Raji (cell line): ENCODE data around the gene NPRL2.

Source experiments
- POLR2A ChIP-seq: IDR thresholded peaks from 2 replicates; pipeline ENCODE4 v1.6.1; 2011; ENCODE audit warnings: low read depth, low read length, control low read depth; ENCODE audit not compliant: insufficient read depth

Gene NPRL2

DNA sequence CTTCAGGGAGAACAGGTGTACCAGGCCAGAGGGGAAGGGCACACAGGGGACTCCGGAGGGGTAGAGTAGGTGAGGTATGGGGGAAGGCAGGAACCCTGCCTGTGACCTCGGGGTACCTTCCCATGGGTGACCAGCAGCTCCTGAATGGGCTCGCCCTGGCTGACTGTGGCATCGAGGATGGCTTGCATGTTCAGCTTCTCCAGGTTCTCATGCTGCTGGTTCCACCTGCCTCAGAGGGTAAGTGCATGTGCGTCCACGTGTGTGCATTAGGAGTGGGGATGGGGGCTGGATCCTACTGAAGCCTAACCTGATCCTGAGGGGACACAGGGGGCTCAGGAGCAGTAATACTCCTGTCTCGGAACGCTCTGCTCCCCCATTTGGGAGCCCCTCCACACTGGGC, 5.6 kb downstream of the NPRL2 start:
- TF ChIP-seq POLR2A, result no peak

DNA sequence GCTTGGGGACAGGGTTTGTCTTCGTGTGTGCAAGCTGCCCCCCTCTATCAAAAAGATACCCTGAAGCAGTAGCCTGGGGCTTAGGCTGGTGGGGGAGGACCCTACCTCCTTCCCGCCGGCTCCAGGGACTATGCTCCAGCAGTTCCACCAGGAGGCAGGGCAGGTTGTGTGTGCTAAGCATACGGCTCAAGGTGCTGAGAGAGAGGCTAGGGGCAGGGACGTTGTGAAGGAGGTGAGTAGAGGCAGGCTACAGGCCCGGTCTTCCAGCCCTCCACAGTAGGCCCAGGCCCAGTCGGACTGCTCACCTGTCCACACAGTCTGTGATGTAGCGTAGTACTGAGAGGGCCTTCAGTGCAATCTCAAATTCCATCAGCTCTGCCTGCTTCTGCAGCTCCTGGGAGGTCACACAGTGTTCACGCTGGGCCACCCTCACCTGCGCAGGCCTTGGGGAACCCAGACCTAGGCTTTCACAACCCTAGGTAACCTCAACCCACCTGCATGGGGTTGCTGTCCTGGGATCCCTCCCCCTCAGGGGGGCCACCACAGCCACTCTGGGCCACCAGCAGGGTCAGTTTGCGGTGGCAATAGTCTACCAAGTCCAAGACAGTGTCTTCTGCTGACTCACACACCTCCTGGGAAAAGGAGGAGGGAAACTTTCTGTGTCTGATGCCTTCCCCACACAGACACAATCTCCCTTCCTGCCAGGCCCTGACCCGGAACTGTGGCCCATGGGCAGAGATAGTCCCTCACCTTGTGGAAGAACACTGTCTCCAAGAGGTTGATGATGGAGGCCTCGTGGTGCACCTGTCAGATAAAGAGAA, 7.6 kb downstream of the NPRL2 start:
- TF ChIP-seq POLR2A, result no peak

DNA sequence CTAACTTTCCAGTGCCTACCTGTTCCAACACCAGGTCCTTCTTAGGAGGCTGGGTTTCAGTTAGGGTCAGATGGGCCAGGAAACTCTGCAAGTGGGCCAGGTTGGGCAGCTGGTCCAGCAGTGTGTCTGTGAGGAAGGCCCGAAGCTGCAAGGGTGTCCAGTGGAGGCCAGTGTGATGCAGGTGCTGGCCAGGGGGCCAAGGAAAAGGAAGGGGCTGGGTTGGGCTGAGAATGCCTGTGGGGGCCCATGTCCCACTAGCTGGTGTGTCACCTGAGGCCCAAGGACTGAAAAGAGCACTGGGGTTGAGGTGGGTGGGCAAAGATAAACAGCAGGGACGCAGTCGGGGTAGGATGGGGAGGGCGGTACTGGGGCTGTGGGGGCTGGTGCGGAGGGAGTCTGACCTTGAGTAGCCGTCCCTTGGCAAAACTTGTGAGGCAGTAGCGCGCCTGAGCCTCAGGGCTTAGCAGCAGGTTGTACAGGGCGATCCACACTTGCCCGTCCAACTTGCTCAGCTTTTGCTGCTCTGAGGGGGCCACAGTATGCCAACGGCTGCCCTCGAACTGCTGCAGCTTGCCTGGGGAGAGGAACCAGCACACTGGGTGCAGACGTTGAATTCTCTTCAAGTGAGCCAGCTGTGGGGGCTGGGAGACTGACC, 8.5 kb downstream of the NPRL2 start:
- no peak for TF ChIP-seq POLR2A

DNA sequence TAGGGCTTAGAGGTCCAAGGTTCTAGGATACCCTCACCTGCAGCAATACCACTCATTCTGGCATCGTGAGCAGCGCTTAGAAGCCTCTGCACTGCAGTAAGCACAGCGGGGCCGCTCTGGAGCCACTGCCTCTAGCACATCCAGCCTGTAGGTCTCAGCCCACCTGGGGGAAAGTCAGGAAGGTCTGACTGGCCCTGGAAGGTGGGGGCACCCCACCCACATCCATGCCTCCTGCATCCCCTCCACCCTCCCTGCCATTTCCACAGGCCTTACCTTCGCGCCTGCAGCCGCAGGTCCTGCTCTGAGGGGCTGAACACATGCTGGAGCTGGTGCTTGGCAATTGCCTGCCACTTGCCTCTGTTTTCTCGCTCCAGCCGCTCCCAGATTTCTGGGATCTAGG, 9.0 kb downstream of the NPRL2 start:
- no peak for TF ChIP-seq POLR2A

DNA sequence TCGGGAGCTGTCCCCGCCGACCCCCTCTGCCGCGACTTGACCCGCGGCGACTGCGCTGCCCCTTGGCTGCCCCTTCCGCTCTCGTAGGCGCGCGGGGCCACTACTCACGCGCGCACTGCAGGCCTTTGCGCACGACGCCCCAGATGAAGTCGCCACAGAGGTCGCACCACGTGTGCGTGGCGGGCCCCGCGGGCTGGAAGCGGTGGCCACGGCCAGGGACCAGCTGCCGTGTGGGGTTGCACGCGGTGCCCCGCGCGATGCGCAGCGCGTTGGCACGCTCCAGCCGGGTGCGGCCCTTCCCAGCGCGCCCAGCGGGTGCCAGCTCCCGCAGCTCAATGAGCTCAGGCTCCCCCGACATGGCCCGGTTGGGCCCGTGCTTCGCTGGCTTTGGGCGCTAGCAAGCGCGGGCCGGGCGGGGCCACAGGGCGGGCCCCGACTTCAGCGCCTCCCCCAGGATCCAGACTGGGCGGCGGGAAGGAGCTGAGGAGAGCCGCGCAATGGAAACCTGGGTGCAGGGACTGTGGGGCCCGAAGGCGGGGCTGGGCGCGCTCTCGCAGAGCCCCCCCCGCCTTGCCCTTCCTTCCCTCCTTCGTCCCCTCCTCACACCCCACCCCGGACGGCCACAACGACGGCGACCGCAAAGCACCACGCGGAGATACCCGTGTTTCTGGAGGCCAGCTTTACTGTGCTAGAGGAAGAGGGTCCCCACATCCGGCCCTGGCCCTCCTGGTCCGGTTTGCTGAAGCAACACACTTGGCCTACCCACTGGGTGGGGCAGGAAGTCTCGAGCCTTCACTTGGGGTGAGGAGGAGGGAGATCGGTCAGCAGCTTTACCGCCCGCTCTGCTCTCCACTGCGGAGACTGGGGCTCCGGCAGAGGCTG, 9.9 kb downstream of the NPRL2 start, which contains the start of gene RASSF1:
TSS of gene RASSF1 (minus strand) at position 389 of the 882 bp plus-strand sequence. CDS start at position 358, 31 bp downstream.
- 0 out of 2 replicates have a peak, but pooled peaks have one; percentile 27 for TF ChIP-seq POLR2A

DNA sequence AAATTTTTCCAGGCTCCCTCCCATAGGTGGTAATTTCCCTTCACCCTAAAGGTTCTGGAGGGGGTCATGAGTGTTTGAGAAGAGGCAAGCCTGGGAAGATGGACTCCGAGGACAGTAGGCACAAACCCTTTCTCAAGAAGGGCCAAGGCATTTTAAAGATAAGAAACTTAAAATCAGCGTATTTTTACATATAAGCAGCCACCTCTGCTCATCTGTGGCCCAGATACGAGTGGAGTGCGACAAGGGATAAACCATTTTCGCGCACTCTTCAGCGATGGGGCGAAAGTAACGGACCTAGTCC, 10.5 kb downstream of the NPRL2 start:
- TF ChIP-seq POLR2A, result no peak

DNA sequence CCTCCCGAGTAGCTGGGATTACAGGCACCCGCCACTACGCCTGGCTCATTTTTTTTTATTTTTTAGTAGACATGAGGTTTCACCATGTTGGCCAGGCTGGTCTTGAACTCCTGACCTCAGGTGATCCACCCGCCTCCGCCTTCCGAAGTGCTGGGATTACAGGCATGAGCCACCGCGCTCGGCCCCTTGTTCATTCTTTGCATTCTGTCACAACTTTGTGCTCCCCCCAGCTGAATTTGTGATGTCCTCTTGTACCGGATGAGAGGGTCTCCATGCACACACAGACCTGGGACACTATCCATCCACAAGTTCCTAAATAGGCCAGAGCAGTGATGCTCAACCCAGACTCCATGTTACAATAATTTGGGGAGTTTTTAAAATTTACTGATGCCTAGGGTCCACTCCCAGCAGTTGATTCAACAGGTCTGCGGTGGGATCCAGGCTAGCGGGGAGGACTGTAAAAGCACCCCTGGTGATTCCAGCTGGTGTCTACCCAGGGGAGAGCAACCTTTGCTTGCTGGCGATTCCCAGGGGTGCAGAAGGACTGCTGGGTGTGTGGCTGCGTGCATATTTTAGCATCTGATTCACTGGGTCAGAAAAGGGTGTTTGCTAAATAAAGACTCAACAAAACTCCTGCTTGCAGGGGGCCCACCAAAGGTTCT, 11.0 kb downstream of the NPRL2 start:
- no peak for TF ChIP-seq POLR2A

DNA sequence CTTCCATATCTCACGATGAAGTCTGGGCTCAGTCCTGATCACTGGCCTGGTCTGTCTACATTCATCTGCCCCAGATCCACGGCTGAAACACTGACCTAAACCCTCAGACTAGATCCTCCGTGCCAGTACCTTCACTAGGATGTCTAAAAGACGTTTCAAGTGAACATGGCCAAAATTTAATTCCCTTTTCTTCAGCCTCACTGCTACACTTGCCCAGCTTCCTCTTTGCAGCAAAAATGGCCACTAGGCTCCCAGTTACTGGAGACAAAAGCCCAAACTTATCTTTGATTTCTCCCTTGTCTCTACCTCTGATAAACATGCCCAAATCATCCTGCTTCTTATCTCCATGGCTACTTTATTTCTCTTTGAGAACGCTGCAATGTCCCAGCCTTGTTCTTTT, 11.6 kb downstream of the NPRL2 start:
- no peak for TF ChIP-seq POLR2A

DNA sequence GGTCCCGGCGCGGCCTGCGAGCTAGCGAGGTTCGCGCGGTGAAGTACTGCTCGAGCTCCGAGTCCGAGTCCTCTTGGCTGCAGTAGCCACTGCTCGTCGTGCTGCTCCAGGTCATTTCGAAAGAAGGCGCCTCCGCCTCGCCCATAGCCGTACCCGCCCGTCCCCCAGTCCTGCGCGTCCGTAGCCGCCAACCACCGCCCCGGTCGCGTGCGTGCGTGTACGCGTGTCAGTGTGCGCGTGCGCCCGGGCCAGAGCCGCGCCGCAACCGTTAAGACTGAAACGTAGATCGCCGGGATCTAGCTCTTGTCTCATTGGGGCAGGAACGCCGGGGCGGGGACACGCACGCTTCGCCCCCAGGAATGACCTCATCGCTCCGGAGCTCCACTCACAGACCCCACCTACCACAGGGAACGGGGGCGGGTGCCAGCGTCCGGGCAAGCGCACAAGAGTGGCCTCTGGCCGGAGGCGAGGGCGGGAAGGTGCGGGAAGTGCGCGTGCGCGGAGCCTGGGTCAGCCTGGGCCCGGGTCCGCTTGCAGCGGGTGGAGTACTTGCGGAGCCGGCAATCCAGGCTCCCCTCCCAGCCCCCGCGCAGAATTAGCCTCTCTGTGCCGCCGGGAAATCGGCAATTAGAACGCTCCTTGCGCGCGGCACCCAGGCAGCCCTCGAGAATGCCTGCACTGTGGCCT, 13.3 kb downstream of the NPRL2 start:
- peak; percentile 83 for TF ChIP-seq POLR2A

DNA sequence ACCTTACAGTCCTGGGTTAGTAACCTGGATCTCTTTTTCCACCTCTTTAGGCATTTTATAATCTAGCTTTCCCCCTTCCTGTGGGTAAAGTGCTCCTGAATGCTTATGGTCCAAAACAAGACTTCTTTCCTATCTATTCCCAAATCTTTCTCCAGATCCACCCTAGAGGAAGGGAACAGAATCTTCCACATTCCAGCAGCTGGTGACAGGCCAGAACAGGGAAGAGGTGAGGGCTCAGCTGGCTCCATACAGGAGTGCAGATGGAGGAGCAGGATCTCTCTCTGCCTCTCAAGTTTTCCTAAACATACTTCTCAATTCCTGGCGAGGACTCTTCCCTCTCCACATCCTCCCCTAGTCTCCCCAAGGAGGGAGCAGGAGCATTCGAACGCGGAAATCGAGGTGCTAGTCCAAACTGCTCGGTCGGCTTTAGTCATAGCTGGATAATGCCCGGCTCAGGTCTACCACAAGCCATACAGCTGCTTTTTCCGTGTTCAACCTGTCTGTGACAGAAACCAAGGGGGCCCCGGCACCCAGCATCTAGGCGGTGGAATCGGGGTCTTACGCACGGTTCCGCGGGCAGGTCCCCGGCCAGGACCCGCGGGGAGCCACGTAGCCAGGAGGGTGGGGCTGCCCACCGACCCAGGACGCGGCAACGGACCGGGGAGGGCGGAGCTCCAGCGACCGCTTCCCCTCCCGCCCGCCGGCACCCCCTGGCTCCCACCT, 14.0 kb downstream of the NPRL2 start:
- no peak for TF ChIP-seq POLR2A

DNA sequence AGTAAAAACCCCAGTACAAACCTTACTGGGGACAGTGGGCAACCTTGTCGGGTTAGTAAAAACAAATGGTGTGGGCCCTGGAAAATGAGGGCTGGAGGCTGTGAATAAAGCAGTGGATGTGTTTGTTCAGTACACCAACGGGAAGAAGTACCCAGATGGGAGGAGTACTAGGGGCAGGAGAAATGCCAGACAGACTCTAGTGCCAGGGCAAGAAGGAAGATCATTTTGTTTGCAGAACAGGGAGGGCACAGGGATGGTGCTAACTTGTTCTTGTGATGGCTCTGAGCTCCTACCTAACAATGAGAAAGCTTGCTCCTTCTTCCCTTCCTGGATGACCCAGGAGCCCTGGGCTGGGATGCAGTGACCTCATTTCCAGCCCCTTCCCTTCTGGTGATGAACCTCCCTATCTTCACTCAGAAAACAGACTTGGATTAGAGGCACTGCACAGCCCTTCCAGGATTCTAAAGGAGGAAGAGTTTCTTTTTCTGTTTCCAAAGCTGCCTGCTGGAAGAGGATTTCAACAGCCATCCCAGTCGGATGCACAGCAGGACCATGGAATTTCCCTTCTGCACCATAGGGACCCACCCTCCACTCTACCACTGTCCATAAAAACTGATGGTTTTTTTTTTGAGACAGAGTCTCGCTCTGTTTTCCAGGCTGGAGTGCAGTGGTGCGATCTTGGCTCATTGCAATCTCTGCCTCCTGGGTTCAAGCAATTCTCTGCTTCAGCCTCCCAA, 16.1 kb downstream of the NPRL2 start:
- TF ChIP-seq POLR2A, result no peak

DNA sequence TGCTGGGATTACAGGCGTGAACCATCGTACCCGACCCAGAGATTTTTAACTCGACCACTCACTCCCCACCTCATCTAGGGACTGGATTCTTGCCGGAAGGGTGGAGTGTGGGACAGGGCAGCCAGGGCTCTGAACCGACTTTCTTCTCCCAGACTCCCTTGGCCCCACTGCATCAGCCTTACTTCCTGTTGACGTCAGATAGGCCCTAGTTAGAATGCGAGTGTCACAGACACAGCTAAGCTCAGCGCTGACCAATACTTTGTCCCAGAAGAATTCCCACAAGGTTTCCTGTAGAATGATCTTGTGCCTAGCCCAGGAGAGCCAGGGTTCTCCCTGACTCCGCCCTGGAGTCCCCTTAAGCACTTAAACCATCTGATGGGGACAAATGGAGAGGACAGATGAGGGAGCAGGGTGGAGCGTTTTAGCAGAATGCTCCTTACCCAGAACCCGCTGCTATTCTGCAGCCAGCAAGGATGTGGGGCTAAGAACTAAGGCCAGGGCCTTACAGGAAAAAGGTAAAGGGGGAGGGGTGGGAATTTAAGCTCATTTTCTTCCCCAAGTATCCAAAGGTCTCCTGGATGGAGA, 16.7 kb downstream of the NPRL2 start:
- TF ChIP-seq POLR2A, result no peak

DNA sequence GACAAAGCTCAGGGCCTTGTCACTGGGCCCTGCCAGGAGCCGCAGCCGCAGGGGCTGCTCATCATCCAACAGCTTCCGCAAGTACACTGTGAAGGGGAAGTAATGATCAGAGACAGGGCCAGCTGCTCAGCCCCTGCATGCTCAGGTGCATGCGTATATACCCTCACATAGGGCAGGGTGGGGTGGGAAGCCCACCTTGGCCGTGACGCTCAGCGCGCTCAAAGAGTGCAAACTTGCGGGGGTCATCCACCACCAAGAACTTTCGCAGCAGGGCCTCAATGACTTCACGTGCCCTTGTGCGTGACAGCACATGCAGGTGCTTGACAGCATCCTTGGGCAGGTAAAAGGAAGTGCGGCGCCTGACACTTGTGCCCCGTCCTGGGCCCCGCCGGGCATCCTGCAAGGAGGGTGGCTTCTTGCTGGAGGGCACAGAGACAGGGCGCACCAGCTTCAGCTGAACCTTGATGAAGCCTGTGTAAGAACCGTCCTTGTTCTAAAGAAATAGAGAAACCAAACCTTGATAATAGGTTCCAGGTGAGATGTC, 19.1 kb downstream of the NPRL2 start:
- TF ChIP-seq POLR2A, result no peak

DNA sequence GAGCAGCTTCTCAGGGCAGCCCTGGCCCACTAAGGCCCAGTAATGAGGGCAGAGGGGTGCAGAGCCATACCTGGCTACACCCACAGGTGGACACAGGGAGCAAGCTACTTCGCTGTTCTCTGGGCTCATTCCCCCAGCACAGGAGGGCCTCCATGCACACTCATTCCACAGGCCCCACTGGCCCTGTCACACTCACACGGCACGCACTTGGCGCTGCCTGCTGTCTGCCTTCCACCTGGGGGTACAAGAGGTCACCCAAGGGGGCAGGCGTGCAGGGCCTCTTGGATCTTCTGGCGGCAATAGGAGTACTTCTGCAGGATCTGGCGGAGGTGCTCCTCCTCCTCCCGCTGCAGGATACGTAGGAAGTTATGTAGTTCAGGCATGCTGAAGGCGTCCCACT, 20.2 kb downstream of the NPRL2 start:
- TF ChIP-seq POLR2A, result no peak
